ENCODE measurements around the gene GYG1. TPM values are rescaled to one million over a fixed set of nuclear protein-coding genes. Genes with fewer than 3 reads are reported as not detected.

Gene GYG1
- total RNA-seq (10 to 100 TPM; 21.5 to 29.1 (median 22.6) TPM), polyA plus RNA-seq (10 to 100 TPM; 22.3 to 37.8 TPM)

- peak within 1 kb of the TSS; percentile 87 to 95 (median 92) for H3K4me3 ChIP-seq
- H3K27me3 ChIP-seq = no peaks in the 10 kb centered on the region
- DNase-seq = peak; percentile 76 to 92 (median 86)
- peak within 1 kb of the TSS; percentile 89 to 94 (median 94) for H3K27ac ChIP-seq
- peaks cover 0 to 3% (median 0%) of the 10 kb centered on the region in 3 donors for H3K36me3 ChIP-seq
- 1% methylated on average over 70 to 91 of the region's 91 CpGs for WGBS, 2 donors
- no peak for TF ChIP-seq CTCF (IDR thresholded peaks at IDR 0.05)
- no peaks in the 10 kb centered on the region for H3K9me3 ChIP-seq
- no peak for FAIRE-seq
- ATAC-seq = peak; percentile 93 to 97 (median 95)
- intact Hi-C loops (cut with DNase I) = no loop called here
- H3K4me1 ChIP-seq = peaks cover 0 to 4% (median 0%) of the 10 kb centered on the region in 3 donors
Observed at GRCh38 chr3:148991219-148992026, at the start of gene GYG1. GYG1 (plus strand) TSS chr3:148991540; CDS start chr3:148991641, 101 bp downstream.

- H3K27ac ChIP-seq = no peak overlapping the region
- peak; percentile 79 for FAIRE-seq
- DNase-seq = peak in 3 of 6 donors; percentile 11 to 27 (median 24)
- ATAC-seq = peak; percentile 84 to 93 (median 91)
- intact Hi-C loops (cut with DNase I) = loop anchor here in 2 of 3 donors (5.0 to 10.0 kb wide), 2 partner anchors 76 to 219 kb away; partner anchors contain the start of gene CPA3 (in 1 of the 2)
- no peak overlapping the region for H3K4me3 ChIP-seq
- H3K36me3 ChIP-seq = no peaks in the 10 kb centered on the region
- H3K4me1 ChIP-seq = peaks cover 0 to 3% (median 0%) of the 10 kb centered on the region in 3 donors
- WGBS, 2 donors = 14 to 26% methylated on average over 2 of the region's 2 CpGs
- H3K27me3 ChIP-seq = no peaks in the 10 kb centered on the region
- peak; percentile 43 to 59 (median 56) for TF ChIP-seq CTCF (IDR thresholded peaks at IDR 0.05)
- no peaks in the 10 kb centered on the region for H3K9me3 ChIP-seq
Observed at GRCh38 chr3:148943506-148944205, 47.7 kb upstream of the GYG1 start.

GRCh38 chr3:148945116-148945515 is 46.2 kb upstream of the GYG1 start:
- ATAC-seq (no peak), DNase-seq (no peak), FAIRE-seq (no peak)
- Histone ChIP-seq H3K27ac (no peak overlapping the region), H3K4me3 (no peak overlapping the region), H3K36me3 (no peaks in the 10 kb centered on the region), H3K27me3 (no peaks in the 10 kb centered on the region), H3K4me1 (peaks cover 0 to 8% (median 0%) of the 10 kb centered on the region in 3 donors), H3K9me3 (no peaks in the 10 kb centered on the region)
- TF ChIP-seq CTCF (IDR thresholded peaks at IDR 0.05) = no peak
- intact Hi-C loops (cut with DNase I) = loop anchor here in 2 of 3 donors (5.0 to 10.0 kb wide), 3 partner anchors 218 to 568 kb away; no protein-coding TSS in a partner anchor
- 83 to 88% methylated on average over 2 of the region's 2 CpGs for WGBS, 2 donors

GRCh38 chr3:148948913-148949657 is 42.3 kb upstream of the GYG1 start:
- Histone ChIP-seq H3K27me3 (no peaks in the 10 kb centered on the region), H3K4me3 (no peak overlapping the region), H3K9me3 (no peaks in the 10 kb centered on the region), H3K36me3 (no peaks in the 10 kb centered on the region), H3K27ac (peak overlapping the region in 2 of 4 donors; percentile 24 to 44), H3K4me1 (peaks cover 0 to 5% (median 0%) of the 10 kb centered on the region in 3 donors)
- peak in 4 of 6 donors; percentile 38 to 54 (median 46) for DNase-seq
- no peak for FAIRE-seq
- intact Hi-C loops (cut with DNase I) = loop anchor here in 2 of 3 donors (5.0 to 10.0 kb wide), 3 partner anchors 222 to 572 kb away; no protein-coding TSS in a partner anchor
- peak; percentile 60 to 78 (median 74) for ATAC-seq
- TF ChIP-seq CTCF (IDR thresholded peaks at IDR 0.05) = no peak
- 55 to 66% methylated on average over 8 of the region's 8 CpGs for WGBS, 2 donors
